IPS-20b (cell line): ENCODE data around the gene WNT4.

Experiments
- H3K27ac ChIP-seq: one replicate; pipeline ENCODE4 v1.5.1; 2013; ENCODE audit warnings: low read length
- H3K27me3 ChIP-seq: 2 replicates; pipeline ENCODE4 v1.6.1; 2013; ENCODE audit warnings: mild to moderate bottlenecking, low read length, inconsistent platforms; ENCODE audit not compliant: insufficient read depth
- H3K36me3 ChIP-seq: 2 replicates; pipeline ENCODE4 v1.6.1; 2013; ENCODE audit warnings: low read depth, mild to moderate bottlenecking, inconsistent platforms, low read length, moderate library complexity; ENCODE audit not compliant: insufficient read depth
- H3K4me1 ChIP-seq: 2 replicates; pipeline ENCODE4 v1.6.1; 2013; ENCODE audit warnings: mild to moderate bottlenecking, control low read depth, inconsistent platforms, low read length, moderate library complexity; ENCODE audit not compliant: insufficient read depth
- H3K4me3 ChIP-seq: 2 replicates; pipeline ENCODE4 v1.5.1; 2013; ENCODE audit warnings: mild to moderate bottlenecking, low read length, inconsistent platforms
- H3K9ac ChIP-seq: 2 replicates; pipeline ENCODE4 v1.6.1; 2013; ENCODE audit warnings: low read depth, mild to moderate bottlenecking, inconsistent platforms, low read length, moderate library complexity
- H3K9me3 ChIP-seq: 2 replicates; pipeline ENCODE4 v1.6.1; 2013; ENCODE audit warnings: mild to moderate bottlenecking, low read depth, low read length, inconsistent platforms; ENCODE audit not compliant: insufficient read depth

Gene WNT4

GRCh38 chr1:22124592-22125229 is 18.2 kb downstream of the WNT4 start:
- no peaks in the 10 kb centered on the region for H3K27me3 ChIP-seq
- no peak overlapping the region for H3K9ac ChIP-seq
- H3K36me3 ChIP-seq = no peaks in the 10 kb centered on the region
- H3K4me3 ChIP-seq = no peak overlapping the region
- H3K4me1 ChIP-seq = peaks cover 6% of the 10 kb centered on the region
- no peak overlapping the region for H3K27ac ChIP-seq
- H3K9me3 ChIP-seq = no peaks in the 10 kb centered on the region

- Histone ChIP-seq H3K4me3 (no peak overlapping the region), H3K27ac (no peak overlapping the region)
Observed at GRCh38 chr1:22123901-22124404, 18.9 kb downstream of the WNT4 start.

GRCh38 chr1:22123071-22123390 is 19.9 kb downstream of the WNT4 start:
- Histone ChIP-seq H3K9ac (no peak overlapping the region), H3K27me3 (no peaks in the 10 kb centered on the region), H3K9me3 (no peaks in the 10 kb centered on the region), H3K4me1 (peaks cover 6% of the 10 kb centered on the region), H3K36me3 (no peaks in the 10 kb centered on the region), H3K27ac (no peak overlapping the region), H3K4me3 (no peak overlapping the region)

More at GRCh38 chr1:22123901-22124404, 18.9 kb downstream of the WNT4 start:
- no peaks in the 10 kb centered on the region for H3K9me3 ChIP-seq
- peaks cover 6% of the 10 kb centered on the region for H3K4me1 ChIP-seq
- no peak overlapping the region for H3K9ac ChIP-seq
- H3K27me3 ChIP-seq = no peaks in the 10 kb centered on the region
- no peaks in the 10 kb centered on the region for H3K36me3 ChIP-seq

DNA sequence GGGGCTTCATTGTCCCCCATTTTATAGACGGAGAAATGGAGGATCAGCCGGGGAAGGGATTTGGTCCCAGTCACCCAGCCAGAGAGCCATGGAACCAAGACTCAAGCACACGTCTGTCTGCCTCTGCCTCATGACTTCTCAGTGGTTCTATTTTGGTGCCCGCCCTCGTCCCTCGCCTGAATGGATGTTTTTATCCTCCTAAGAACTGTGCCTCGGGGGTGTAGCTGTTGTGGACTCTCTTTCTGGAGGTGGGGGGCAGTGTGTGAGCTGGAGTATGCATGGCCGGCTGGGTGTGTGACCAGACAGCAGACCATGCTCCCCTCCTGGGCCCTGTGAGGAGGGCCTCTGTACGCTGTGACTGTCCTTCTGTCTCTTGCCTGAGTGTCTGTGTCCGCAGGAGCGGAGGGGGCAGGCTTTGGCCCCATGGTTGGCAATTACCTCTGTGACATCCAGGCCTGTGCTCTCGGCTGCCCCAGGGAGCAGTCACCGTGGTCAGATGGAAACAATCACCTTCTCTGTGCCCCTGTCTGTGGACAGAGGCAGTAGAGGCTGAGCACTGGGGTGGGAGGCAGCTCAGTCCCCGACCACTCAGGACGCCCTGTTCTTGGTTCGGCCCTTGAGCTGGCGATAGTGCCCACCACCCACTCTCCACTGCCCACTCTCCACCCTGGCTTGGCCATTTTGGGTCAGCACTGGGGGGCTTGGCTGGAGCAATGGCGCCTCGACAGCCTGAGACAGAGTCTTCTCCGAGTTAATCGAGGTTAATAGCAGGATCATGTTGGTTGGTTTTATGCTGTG is 20.4 kb downstream of the WNT4 start:
- Histone ChIP-seq H3K9ac (no peak overlapping the region), H3K36me3 (no peaks in the 10 kb centered on the region), H3K4me1 (peaks cover 6% of the 10 kb centered on the region), H3K27ac (no peak overlapping the region), H3K27me3 (no peaks in the 10 kb centered on the region), H3K9me3 (no peaks in the 10 kb centered on the region), H3K4me3 (no peak overlapping the region)

GRCh38 chr1:22121421-22121911 is 21.4 kb downstream of the WNT4 start:
- Histone ChIP-seq H3K27me3 (no peaks in the 10 kb centered on the region), H3K36me3 (no peaks in the 10 kb centered on the region), H3K4me3 (no peak overlapping the region), H3K27ac (no peak overlapping the region), H3K4me1 (peaks cover 6% of the 10 kb centered on the region), H3K9me3 (no peaks in the 10 kb centered on the region), H3K9ac (no peak overlapping the region)

GRCh38 chr1:22120469-22120790 is 22.5 kb downstream of the WNT4 start:
- Histone ChIP-seq H3K4me3 (no peak overlapping the region), H3K27me3 (no peaks in the 10 kb centered on the region), H3K9me3 (no peaks in the 10 kb centered on the region), H3K9ac (no peak overlapping the region), H3K36me3 (no peaks in the 10 kb centered on the region), H3K4me1 (peaks cover 6% of the 10 kb centered on the region), H3K27ac (no peak overlapping the region)

DNA sequence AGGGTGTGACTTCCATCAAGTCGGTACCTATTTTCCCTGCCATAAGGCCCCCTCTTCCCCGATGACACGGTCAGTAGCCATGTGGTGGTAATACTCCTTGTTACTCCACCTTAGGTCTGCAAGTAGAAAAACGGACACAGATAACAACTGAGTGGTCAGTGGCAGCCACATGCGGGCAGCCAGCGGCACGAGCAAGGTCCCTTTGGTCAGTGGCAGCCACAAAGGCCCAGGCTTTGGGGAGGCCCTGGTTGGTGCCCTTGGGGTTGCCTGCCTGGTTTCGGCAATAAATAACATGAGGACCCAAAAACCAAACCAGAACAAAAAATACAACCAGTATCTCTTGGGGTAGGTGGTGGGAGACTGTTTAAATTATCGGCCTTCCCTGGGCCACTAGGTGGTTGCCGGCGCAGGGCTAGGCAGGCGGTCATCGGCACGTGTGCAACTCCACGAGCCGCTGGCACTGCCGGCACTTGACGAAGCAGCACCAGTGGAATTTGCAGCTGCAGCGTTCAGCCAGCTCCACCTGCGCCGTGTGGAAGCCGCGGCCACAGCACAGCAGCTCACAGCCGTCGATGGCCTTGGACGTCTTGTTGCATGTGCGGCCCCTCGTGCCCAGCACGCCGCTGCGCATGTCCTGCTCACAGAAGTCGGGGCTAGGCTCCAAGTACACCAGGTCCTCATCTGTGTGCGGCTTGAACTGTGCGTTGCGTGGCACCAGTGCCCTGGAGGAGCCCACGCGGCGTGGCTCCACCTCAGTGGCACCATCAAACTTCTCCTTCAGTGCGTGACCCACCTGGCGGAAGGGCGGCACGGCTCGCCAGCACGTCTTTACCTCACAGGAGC is 23.1 kb downstream of the WNT4 start:
- H3K36me3 ChIP-seq = no peaks in the 10 kb centered on the region
- H3K27me3 ChIP-seq = no peaks in the 10 kb centered on the region
- H3K9me3 ChIP-seq = no peaks in the 10 kb centered on the region
- no peak overlapping the region for H3K4me3 ChIP-seq
- no peak overlapping the region for H3K9ac ChIP-seq
- H3K27ac ChIP-seq = no peak overlapping the region
- peaks cover 10% of the 10 kb centered on the region for H3K4me1 ChIP-seq

DNA sequence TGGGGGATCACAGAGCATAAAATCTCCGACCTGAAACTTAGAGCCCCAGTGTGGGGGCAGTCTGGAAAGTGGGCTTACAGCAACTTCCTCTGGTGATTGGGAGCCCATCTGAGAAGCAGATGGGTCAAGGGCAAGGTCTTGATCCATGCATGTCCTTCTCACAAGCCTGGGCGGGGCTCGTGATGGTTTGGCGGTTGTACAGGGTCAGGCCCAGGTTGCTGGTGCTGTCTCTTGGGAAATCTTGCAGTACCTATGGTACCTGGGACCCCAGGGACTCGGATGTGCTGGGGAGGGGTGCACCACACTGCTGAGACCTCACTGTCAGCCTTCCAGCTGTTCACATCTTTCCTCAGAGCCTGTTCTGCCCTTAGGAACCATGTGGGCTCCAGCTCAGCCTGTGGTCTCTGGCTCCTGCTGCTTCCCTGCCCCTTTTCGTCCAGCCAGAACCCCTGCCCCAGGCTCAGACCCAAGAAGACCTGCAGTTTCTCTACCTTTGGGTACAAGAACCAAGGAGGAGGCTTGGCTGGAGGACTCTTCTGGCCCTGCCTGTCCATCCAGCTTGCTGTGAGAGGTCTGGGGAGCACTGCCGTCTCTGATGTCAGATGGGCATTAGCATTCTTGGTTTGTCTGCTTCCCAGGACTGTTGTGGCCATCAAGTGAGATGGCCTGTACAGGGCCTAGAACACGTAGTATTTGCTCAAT is 24.5 kb downstream of the WNT4 start:
- H3K27ac ChIP-seq = no peak overlapping the region
- H3K9me3 ChIP-seq = no peaks in the 10 kb centered on the region
- peaks cover 18% of the 10 kb centered on the region for H3K4me1 ChIP-seq
- no peaks in the 10 kb centered on the region for H3K36me3 ChIP-seq
- H3K9ac ChIP-seq = no peak overlapping the region
- no peaks in the 10 kb centered on the region for H3K27me3 ChIP-seq
- no peak overlapping the region for H3K4me3 ChIP-seq

DNA sequence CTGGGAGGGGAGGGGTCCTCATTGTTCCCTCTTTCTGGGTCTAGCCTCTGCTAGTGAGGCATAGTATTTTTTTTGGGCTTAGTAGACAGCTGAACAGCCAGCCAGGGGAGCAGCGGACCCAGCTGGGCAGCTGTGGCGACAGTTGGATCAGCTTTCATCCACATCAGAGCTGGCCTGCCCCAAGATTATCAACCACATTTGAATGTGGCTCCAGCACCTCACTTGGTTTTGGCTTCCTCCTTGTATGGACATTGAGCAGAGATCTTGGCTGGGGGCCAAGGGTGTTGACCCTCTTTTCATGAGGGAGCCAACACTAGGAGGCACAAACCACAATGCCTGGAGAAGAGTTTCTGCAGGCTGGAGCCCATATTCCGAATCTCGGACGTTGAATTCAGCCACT is 25.0 kb downstream of the WNT4 start:
- peaks cover 18% of the 10 kb centered on the region for H3K4me1 ChIP-seq
- H3K9ac ChIP-seq = no peak overlapping the region
- H3K27me3 ChIP-seq = no peaks in the 10 kb centered on the region
- H3K27ac ChIP-seq = no peak overlapping the region
- H3K4me3 ChIP-seq = no peak overlapping the region
- no peaks in the 10 kb centered on the region for H3K9me3 ChIP-seq
- H3K36me3 ChIP-seq = peaks cover 4% of the 10 kb centered on the region; the same call in 1 of the 2 replicates

DNA sequence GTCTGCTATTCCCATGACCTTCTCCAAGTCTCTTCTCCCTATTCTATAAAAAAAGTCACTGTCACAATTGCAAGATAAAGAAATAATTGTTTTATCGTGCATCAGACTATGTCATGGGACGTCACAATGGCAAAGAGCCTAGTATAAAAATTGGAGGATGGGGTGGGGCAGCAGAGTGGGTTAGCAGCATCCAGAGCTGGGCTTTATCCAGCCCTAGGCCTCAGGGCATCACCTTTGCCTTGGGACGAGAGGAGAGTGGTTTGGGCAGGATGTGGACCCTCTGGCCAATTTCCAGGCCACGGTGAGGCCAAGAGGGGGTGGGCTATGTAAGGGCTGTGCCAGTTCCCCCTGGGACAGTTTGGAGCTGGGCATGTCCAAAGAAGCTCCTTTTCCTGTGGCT is 25.7 kb downstream of the WNT4 start:
- H3K36me3 ChIP-seq = peaks cover 4% of the 10 kb centered on the region; the same call in 1 of the 2 replicates
- H3K27me3 ChIP-seq = no peaks in the 10 kb centered on the region
- H3K4me1 ChIP-seq = peaks cover 18% of the 10 kb centered on the region
- no peaks in the 10 kb centered on the region for H3K9me3 ChIP-seq
- H3K4me3 ChIP-seq = no peak overlapping the region
- no peak overlapping the region for H3K9ac ChIP-seq
- no peak overlapping the region for H3K27ac ChIP-seq

DNA sequence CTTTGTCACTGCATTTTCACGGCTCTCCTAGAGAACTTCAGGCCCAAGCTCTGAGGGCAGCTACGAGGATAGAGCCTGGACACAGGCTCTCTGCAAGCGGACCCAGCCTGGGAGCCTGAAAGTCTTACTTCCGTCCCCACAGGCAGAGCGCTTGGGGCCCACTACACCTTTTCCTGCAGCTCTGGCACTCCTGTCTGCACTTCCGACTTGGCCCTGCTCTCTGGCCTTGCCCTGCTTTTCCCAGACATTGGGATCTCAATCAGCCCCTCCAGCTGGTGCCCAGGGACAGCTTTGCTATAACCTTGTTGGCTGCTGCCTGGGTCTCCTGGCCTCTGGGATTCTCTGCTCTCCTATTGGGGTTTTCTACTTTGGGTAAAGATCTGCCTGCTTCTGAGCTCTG is 27.6 kb downstream of the WNT4 start:
- peak overlapping the region; percentile 4; the same call in 1 of the 2 replicates for H3K9ac ChIP-seq
- no peak overlapping the region for H3K4me3 ChIP-seq
- H3K4me1 ChIP-seq = peaks cover 12% of the 10 kb centered on the region
- no peak overlapping the region for H3K27ac ChIP-seq
- no peaks in the 10 kb centered on the region for H3K27me3 ChIP-seq
- H3K36me3 ChIP-seq = peaks cover 4% of the 10 kb centered on the region; the same call in 1 of the 2 replicates
- H3K9me3 ChIP-seq = no peaks in the 10 kb centered on the region
